DMS53 treated with DMSO at 0.1 percent for 48 hours (cell line): ENCODE measurements around the gene SKIDA1.
A peak's percentile ranks its signal among the peaks of the same experiment; 100 is the strongest.

Source experiments
- DNase-seq: peaks from one replicate; lab custom pipeline; 2025; ENCODE audit not compliant: unreplicated experiment; lab: John Stamatoyannopoulos, UW

The SKIDA1 gene

GRCh38 chr10:21529032-21529910 lies 3.8 kb upstream of the SKIDA1 start:
- peak; percentile 44 for DNase-seq

- DNase-seq, result peak; percentile 50
Measured at GRCh38 chr10:21528236-21529031, 3.0 kb upstream of the SKIDA1 start.

GRCh38 chr10:21527598-21528235 lies 2.2 kb upstream of the SKIDA1 start:
- peak; percentile 87 for DNase-seq

- DNase-seq, result peak; percentile 63
Measured at GRCh38 chr10:21526860-21527597, 1.5 kb upstream of the SKIDA1 start.

GRCh38 chr10:21526188-21526859 lies 842 bp upstream of the SKIDA1 start:
- DNase-seq, result peak; percentile 73

- DNase-seq, result peak; percentile 80
Measured at GRCh38 chr10:21524526-21525366, 736 bp downstream of the SKIDA1 start.

GRCh38 chr10:21524131-21524525 lies 1.4 kb downstream of the SKIDA1 start:
- DNase-seq, result no peak

- no peak for DNase-seq
Measured at GRCh38 chr10:21523557-21524008, 1.9 kb downstream of the SKIDA1 start.

- no peak for DNase-seq
Measured at GRCh38 chr10:21522631-21523406, 2.7 kb downstream of the SKIDA1 start.

- DNase-seq, result no peak
Measured at GRCh38 chr10:21521751-21522533, 3.5 kb downstream of the SKIDA1 start.

GRCh38 chr10:21520949-21521348 lies 4.5 kb downstream of the SKIDA1 start:
- no peak for DNase-seq

- DNase-seq, result no peak
Measured at GRCh38 chr10:21520509-21520908, 5.0 kb downstream of the SKIDA1 start.

- peak; percentile 68 for DNase-seq
Measured at GRCh38 chr10:21519941-21520436, 5.5 kb downstream of the SKIDA1 start.

GRCh38 chr10:21519397-21519933 lies 6.0 kb downstream of the SKIDA1 start:
- no peak for DNase-seq

GRCh38 chr10:21518641-21519396 lies 6.7 kb downstream of the SKIDA1 start:
- DNase-seq, result peak; percentile 39

- DNase-seq, result peak; percentile 61
Measured at GRCh38 chr10:21518149-21518640, 7.3 kb downstream of the SKIDA1 start.
